ENCODE data around the gene SALL4.
"Not testable (repeated sequence)": the region's sequence is repeated elsewhere in the genome, so short reads cannot be mapped to it uniquely, and the experiment has no call there.

Gene SALL4

DNA sequence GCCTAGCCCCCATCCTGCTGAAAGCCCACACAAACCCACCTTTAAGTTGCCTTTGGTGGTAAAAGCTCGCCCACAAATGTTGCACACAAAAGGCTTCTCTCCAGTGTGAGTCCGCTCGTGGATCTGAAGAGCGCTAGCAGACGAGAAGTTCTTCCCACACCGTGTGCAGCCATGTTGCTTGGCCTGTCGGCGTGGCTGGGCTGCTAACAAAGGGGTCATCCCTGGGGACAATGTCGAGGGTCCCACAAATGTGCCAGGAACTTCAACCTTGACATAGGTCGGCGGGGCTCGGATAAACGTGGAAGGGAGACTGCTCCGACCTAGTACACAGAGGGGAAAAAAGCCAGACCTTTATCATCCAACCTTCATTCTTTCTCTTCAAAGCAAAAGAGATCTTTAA is 13.5 kb downstream of the SALL4 start:
- no peak overlapping the region for H3K9ac ChIP-seq (ENCODE audit: low read depth, low read length, poor library complexity, severe bottlenecking)
- H3K4me2 ChIP-seq (ENCODE audit: low read depth, low read length, poor library complexity, severe bottlenecking) = no peak overlapping the region
- no peak overlapping the region for H2AFZ ChIP-seq (ENCODE audit: low read length)
- H3K27me3 ChIP-seq (ENCODE audit: insufficient read depth, low read length, poor library complexity, severe bottlenecking) = no peaks in the 10 kb centered on the region
- no peak for TF ChIP-seq CTCF (conservative IDR thresholded peaks at IDR 0.05; ENCODE audit: low read length)
- TF ChIP-seq EZH2phosphoT487 (IDR thresholded peaks at IDR 0.05; ENCODE audit: borderline replicate concordance) = no peak
- no peaks in the 10 kb centered on the region for H3K79me2 ChIP-seq (ENCODE audit: insufficient read depth, low read length)
- no peaks in the 10 kb centered on the region; the same call in 1 of the 2 replicates for H3K9me2 ChIP-seq (replicated peaks; ENCODE audit: low read depth, low read length)
- H3K9me3 ChIP-seq (ENCODE audit: insufficient read depth, low read depth, low read length) = no peaks in the 10 kb centered on the region
- no peaks in the 10 kb centered on the region for H4K20me1 ChIP-seq (ENCODE audit: insufficient read depth, low read length, poor library complexity, severe bottlenecking)
- H3K4me1 ChIP-seq (ENCODE audit: insufficient read depth, low read length, poor library complexity, severe bottlenecking) = no peaks in the 10 kb centered on the region
- H3K36me3 ChIP-seq (ENCODE audit: insufficient read depth, low read length) = no peaks in the 10 kb centered on the region
- no peak overlapping the region for H3K4me3 ChIP-seq (ENCODE audit: low read length, poor library complexity, severe bottlenecking)
- no peaks in the 10 kb centered on the region for H3F3A ChIP-seq (ENCODE audit: low read depth)

- Histone ChIP-seq H3K9me3 (ENCODE audit: insufficient read depth, low read depth, low read length) (no peaks in the 10 kb centered on the region; the same call in 1 of the 2 replicates), H3K36me3 (ENCODE audit: insufficient read depth, low read length) (no peaks in the 10 kb centered on the region), H3K4me3 (ENCODE audit: low read length, poor library complexity, severe bottlenecking) (no peak overlapping the region), H3K79me2 (ENCODE audit: insufficient read depth, low read length) (no peaks in the 10 kb centered on the region), H2AFZ (ENCODE audit: low read length) (no peak overlapping the region), H3K4me2 (ENCODE audit: low read depth, low read length, poor library complexity, severe bottlenecking) (no peak overlapping the region), H3K4me1 (ENCODE audit: insufficient read depth, low read length, poor library complexity, severe bottlenecking) (no peaks in the 10 kb centered on the region), H3K9ac (ENCODE audit: low read depth, low read length, poor library complexity, severe bottlenecking) (no peak overlapping the region), H4K20me1 (ENCODE audit: insufficient read depth, low read length, poor library complexity, severe bottlenecking) (no peaks in the 10 kb centered on the region), H3K27me3 (ENCODE audit: insufficient read depth, low read length, poor library complexity, severe bottlenecking) (no peaks in the 10 kb centered on the region), H3K9me2 (replicated peaks; ENCODE audit: low read depth, low read length) (no peaks in the 10 kb centered on the region), H3F3A (ENCODE audit: low read depth) (no peaks in the 10 kb centered on the region)
- TF ChIP-seq EZH2phosphoT487 (IDR thresholded peaks at IDR 0.05; ENCODE audit: borderline replicate concordance) = no peak
- TF ChIP-seq CTCF (conservative IDR thresholded peaks at IDR 0.05; ENCODE audit: low read length) = no peak
Measured at GRCh38 chr20:51784299-51784698, 18.0 kb downstream of the SALL4 start.

GRCh38 chr20:51778229-51778759 is 24.0 kb downstream of the SALL4 start:
- H3K36me3 ChIP-seq (ENCODE audit: insufficient read depth, low read length); H3K79me2 ChIP-seq (ENCODE audit: insufficient read depth, low read length); H2AFZ ChIP-seq (ENCODE audit: low read length); H4K20me1 ChIP-seq (ENCODE audit: insufficient read depth, low read length, poor library complexity, severe bottlenecking); H3K4me1 ChIP-seq (ENCODE audit: insufficient read depth, low read length, poor library complexity, severe bottlenecking); H3F3A ChIP-seq (ENCODE audit: low read depth); H3K4me2 ChIP-seq (ENCODE audit: low read depth, low read length, poor library complexity, severe bottlenecking); H3K9ac ChIP-seq (ENCODE audit: low read depth, low read length, poor library complexity, severe bottlenecking); H3K9me2 ChIP-seq (replicated peaks; ENCODE audit: low read depth, low read length); H3K27me3 ChIP-seq (ENCODE audit: insufficient read depth, low read length, poor library complexity, severe bottlenecking); H3K9me3 ChIP-seq (ENCODE audit: insufficient read depth, low read depth, low read length); H3K4me3 ChIP-seq (ENCODE audit: low read length, poor library complexity, severe bottlenecking): not testable (repeated sequence)

DNA sequence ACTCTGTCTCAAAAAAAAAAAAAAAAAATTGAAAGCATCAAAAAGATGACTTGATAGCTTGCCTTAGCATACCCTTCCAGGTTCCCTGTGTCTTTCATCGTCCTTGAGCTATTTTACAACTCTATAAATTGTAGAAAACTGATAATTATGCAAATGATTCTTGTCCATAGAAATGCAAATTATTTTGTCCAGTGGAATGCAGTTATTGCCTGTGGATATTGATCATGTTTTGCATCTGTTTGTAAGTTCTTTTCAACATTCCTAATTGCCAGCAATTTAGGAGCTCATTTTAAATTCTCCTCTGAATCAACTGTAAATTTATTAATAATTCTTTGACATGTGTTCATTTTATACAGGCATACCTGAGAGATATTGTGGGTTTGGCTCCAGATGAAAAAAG is 27.1 kb downstream of the SALL4 start:
- no peak overlapping the region for H3K4me3 ChIP-seq (ENCODE audit: low read length, poor library complexity, severe bottlenecking)
- H3K9ac ChIP-seq (ENCODE audit: low read depth, low read length, poor library complexity, severe bottlenecking) = no peak overlapping the region
- H3K79me2 ChIP-seq (ENCODE audit: insufficient read depth, low read length) = no peaks in the 10 kb centered on the region
- no peaks in the 10 kb centered on the region for H3K4me1 ChIP-seq (ENCODE audit: insufficient read depth, low read length, poor library complexity, severe bottlenecking)
- H3F3A ChIP-seq (ENCODE audit: low read depth) = no peaks in the 10 kb centered on the region
- H2AFZ ChIP-seq (ENCODE audit: low read length) = no peak overlapping the region
- no peaks in the 10 kb centered on the region for H3K36me3 ChIP-seq (ENCODE audit: insufficient read depth, low read length)
- H3K9me2 ChIP-seq (replicated peaks; ENCODE audit: low read depth, low read length) = no peaks in the 10 kb centered on the region
- H3K4me2 ChIP-seq (ENCODE audit: low read depth, low read length, poor library complexity, severe bottlenecking) = no peak overlapping the region
- TF ChIP-seq CTCF (conservative IDR thresholded peaks at IDR 0.05; ENCODE audit: low read length) (no peak), EZH2phosphoT487 (IDR thresholded peaks at IDR 0.05; ENCODE audit: borderline replicate concordance) (no peak)
- H4K20me1 ChIP-seq (ENCODE audit: insufficient read depth, low read length, poor library complexity, severe bottlenecking) = no peaks in the 10 kb centered on the region
- H3K27me3 ChIP-seq (ENCODE audit: insufficient read depth, low read length, poor library complexity, severe bottlenecking) = no peaks in the 10 kb centered on the region
- peaks cover 3% of the 10 kb centered on the region; the same call in 1 of the 2 replicates for H3K9me3 ChIP-seq (ENCODE audit: insufficient read depth, low read depth, low read length)
